ENCODE measurements around the gene CAPZB. TPM values are rescaled to one million over a fixed set of nuclear protein-coding genes. Genes with fewer than 3 reads are reported as not detected.

Gene CAPZB
- polyA plus RNA-seq, 2 of the 4 experiments (the other 2 are of a cell fraction), result 133 to 296 TPM

- DNase-seq (ENCODE audit: low read depth in 1 of 2, low spot score in 1 of 2) (no peak), ATAC-seq (no peak), FAIRE-seq (no peak)
- ChIA-PET CTCF (interaction anchor here (1.3 to 1.7 kb wide), 4 partner anchors 9 to 304 kb away, joined by 3 to 6 read pairs (median 4); no protein-coding TSS in a partner anchor), POLR2A (no interaction called here)
- Histone ChIP-seq H3K4me2 (no peak overlapping the region), H3K4me1 (no peaks in the 10 kb centered on the region), H3K27ac (no peak overlapping the region), H3K4me3 (no peak overlapping the region), H3K9me3 (no peaks in the 10 kb centered on the region)
- WGBS (ENCODE audit: missing lambda C conversion rate), result 93% methylated on average over 10 of the region's 17 CpGs
- TF ChIP-seq RNF2 (IDR thresholded peaks at IDR 0.05; ENCODE audit: borderline replicate concordance, low read depth) (no peak), POLR2AphosphoS2 (conservative IDR thresholded peaks at IDR 0.05; ENCODE audit: low read length) (no peak), SMC3 (IDR thresholded peaks at IDR 0.05) (no peak), CBX8 (IDR thresholded peaks at IDR 0.05) (no peak)
These were observed 135.3 kb downstream of the CAPZB start for GRCh38 chr1:19349999-19350398.

GRCh38 chr1:19348441-19349198 is 136.7 kb downstream of the CAPZB start:
- TF ChIP-seq RCOR1 (IDR thresholded peaks at IDR 0.05; ENCODE audit: low read depth, low read length), result no peak
- TF ChIP-seq RARB (CRISPR knock-in tag; IDR thresholded peaks at IDR 0.05), result no peak
- TF ChIP-seq CHD2 (IDR thresholded peaks at IDR 0.05; ENCODE audit: low read length, partially characterized antibody), result no peak
- no peak for TF ChIP-seq BCL3 (IDR thresholded peaks at IDR 0.05)
- no peak for TF ChIP-seq PBX3 (IDR thresholded peaks at IDR 0.05)
- no peak for TF ChIP-seq EHMT2 (IDR thresholded peaks at IDR 0.05; ENCODE audit: low read depth)
- TF ChIP-seq MYC (IDR thresholded peaks at IDR 0.05; ENCODE audit: borderline replicate concordance, low read length), result no peak
- TF ChIP-seq USF2 (IDR thresholded peaks at IDR 0.05), result no peak
- no peak for TF ChIP-seq NR3C1 (IDR thresholded peaks at IDR 0.05)

GRCh38 chr1:19347533-19348172 is 137.7 kb downstream of the CAPZB start:
- Histone ChIP-seq H3K4me2 (no peak overlapping the region), H3K9me3 (no peaks in the 10 kb centered on the region), H3K27ac (no peak overlapping the region), H3K4me1 (no peaks in the 10 kb centered on the region), H3K4me3 (no peak overlapping the region)
- DNase-seq (ENCODE audit: low read depth in 1 of 2, low spot score in 1 of 2) (no peak), ATAC-seq (no peak), FAIRE-seq (no peak)
- CTCF ChIA-PET, result interaction anchor here (0.9 to 1.2 kb wide), 3 partner anchors 27 to 312 kb away, joined by 3 to 7 read pairs (median 3); no protein-coding TSS in a partner anchor
- WGBS (ENCODE audit: missing lambda C conversion rate), result 88% methylated on average over 13 of the region's 14 CpGs
- POLR2A ChIA-PET, result no interaction called here
- TF ChIP-seq MYC (IDR thresholded peaks at IDR 0.05; ENCODE audit: borderline replicate concordance, low read length) (no peak), TP53 (CRISPR knock-in tag; IDR thresholded peaks at IDR 0.05) (no peak), REST (IDR thresholded peaks at IDR 0.05) (no peak), HOXA7 (CRISPR knock-in tag; IDR thresholded peaks at IDR 0.05) (no peak), BCL3 (IDR thresholded peaks at IDR 0.05) (no peak), HES2 (IDR thresholded peaks at IDR 0.05) (no peak), RFX5 (IDR thresholded peaks at IDR 0.05) (no peak), EHMT2 (IDR thresholded peaks at IDR 0.05; ENCODE audit: low read depth) (no peak), CBX2 (IDR thresholded peaks at IDR 0.05; ENCODE audit: borderline replicate concordance, low read depth) (no peak), CHD2 (IDR thresholded peaks at IDR 0.05; ENCODE audit: low read length, partially characterized antibody) (no peak), ATOH8 (CRISPR knock-in tag; IDR thresholded peaks at IDR 0.05; ENCODE audit: low read depth) (no peak), CEBPB (IDR thresholded peaks at IDR 0.05) (no peak)

More at GRCh38 chr1:19348441-19349198, 136.7 kb downstream of the CAPZB start:
- no peak for ATAC-seq
- FAIRE-seq, result no peak
- Histone ChIP-seq H3K9me3 (no peaks in the 10 kb centered on the region), H3K4me2 (no peak overlapping the region), H3K27ac (no peak overlapping the region), H3K4me1 (no peaks in the 10 kb centered on the region), H3K4me3 (no peak overlapping the region)
- POLR2A ChIA-PET, result no interaction called here
- DNase-seq (ENCODE audit: low read depth in 1 of 2, low spot score in 1 of 2), result no peak
- WGBS (ENCODE audit: missing lambda C conversion rate), result 86% methylated on average over 7 of the region's 15 CpGs
- CTCF ChIA-PET, result interaction anchor here (0.8 to 1.7 kb wide), 5 partner anchors 8 to 305 kb away, joined by 3 to 6 read pairs (median 3); no protein-coding TSS in a partner anchor

All from A549 (cell line).